ENCODE measurements around the gene OPALIN.
"Not testable (repeated sequence)": the region's sequence is repeated elsewhere in the genome, so short reads cannot be mapped to it uniquely, and the experiment has no call there.

Gene OPALIN

DNA sequence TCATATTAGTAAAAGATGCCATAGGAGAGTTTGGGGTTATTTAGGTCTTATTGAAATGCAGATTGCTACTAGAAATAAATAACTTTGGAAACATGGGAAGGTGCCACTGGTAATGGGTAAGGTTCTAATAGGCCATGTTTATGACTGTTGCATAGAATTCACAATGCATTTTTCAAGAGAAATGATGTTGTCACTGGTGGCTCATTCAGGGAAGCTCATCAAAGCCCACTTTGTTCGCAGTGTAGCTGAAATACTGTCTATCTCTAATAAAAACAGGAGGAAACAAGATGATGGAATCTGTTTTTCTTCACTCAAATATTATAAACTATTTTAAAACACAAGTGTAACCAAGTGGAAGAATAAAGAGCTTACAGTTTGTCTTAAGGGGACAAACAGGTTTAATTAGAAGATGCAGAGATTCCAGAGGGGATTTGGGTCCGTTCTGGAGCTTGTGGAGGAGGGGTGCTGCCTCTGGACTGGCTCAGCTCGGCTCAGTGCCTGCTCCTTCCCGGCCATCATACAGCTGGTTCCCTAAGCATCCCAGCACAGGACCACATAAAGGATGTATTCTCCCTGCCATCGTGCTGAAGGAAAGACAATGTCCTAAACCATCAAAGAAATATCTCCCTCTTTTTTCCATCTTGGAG, 20.4 kb downstream of the OPALIN start:
- no peak for DNase-seq (ENCODE audit: low spot score)

DNA sequence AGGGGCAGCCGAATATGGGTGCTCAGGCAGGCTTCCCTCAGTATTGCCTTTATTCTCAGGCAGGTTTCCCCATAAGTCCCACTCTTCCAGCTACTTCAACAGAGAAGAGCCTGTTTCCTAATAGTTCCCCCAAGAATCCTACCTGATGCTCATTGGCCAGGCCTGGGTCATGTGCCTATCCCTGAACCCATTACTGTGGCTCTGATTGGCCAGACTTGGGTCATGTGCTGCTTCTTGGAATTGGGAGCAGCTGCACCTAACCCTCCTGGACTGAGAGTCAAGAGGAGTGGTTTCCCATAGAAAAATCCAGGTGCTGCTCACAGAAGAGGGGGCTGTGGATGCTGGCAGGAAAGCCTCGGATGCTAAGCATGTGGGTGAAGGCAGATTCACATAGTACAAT, 21.7 kb downstream of the OPALIN start:
- DNase-seq (ENCODE audit: low spot score), result no peak

DNA sequence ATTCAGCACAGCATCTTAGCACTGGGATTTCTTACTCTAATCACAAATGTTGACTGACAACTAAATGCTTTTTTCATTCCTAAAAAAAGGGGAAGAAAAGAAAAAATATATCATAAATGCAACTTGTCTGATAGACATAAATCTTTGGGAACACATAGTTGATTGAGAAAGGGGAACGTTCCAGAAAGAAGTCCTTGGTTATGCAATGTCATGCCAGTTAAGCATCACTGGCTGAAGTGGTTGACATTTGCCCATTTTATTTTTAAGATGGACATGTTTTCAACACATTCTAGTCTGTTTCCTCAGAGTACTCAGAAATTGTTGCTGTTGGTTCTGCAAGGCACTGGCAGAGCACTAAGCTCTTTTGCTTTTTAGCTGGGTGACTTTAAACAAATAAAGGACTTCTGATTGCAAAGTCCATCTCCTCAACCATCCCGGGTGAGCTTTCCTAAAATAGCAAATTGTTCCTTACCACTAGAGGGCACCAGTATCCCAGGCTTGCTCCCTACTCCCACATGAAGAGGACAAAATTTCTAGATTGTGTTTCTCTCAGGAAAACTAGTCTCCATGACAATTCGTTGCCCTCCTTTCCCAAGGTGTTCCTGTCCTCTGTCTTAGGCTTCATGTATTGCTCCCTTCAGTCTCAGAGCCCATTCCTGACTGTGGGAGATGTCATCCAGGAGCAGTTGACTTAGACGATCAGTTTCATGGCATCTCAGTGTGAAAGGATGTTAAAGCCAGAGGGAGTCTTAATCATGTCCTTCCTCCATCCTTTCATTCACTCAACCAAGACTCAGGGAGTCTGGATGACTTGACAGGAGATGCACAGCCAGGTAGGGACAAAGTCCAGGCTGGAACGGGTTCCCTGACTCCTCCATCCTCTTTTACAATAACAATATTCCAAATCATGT, 23.9 kb downstream of the OPALIN start:
- peak; percentile 52 for DNase-seq (ENCODE audit: low spot score)

DNA sequence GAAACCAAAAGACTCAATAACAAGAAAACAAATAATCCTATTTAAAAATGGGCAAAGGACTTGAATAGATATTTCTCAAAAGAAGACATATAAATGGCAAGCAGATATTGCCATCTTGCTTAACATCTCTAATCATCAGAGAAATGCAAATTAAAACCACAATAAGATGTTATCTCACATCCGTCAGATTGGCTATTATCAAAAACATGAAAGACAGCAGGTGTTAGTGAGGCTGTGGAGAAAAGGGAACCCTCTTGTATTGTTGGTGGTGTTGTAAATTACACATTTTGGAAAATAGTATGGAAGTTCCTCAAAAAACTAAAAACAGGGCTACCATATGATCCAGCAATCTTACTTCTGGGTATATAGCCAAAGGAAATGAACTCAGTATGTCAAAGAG, 25.7 kb downstream of the OPALIN start:
- DNase-seq (ENCODE audit: low spot score), result no peak

DNA sequence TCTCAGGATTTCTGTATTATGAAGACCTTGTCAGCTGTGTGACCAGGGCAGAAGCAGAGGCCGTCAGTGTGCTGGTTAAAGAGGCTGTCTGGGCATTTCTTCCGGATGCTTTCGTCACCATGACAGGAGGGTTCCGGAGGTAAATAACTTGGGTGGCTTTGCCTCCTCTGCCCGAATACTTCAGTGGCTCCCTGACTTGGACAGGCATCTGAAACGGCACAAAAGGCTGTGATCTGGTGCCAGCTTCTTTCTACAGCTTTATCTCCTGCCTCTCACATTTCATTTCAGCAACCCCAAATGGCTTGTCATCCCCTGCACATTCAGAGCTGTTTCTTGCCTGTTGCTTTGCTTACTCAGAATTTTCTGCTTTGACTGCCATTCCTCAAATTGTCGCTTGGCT, 31.3 kb downstream of the OPALIN start:
- DNase-seq (ENCODE audit: low spot score), result no peak

DNA sequence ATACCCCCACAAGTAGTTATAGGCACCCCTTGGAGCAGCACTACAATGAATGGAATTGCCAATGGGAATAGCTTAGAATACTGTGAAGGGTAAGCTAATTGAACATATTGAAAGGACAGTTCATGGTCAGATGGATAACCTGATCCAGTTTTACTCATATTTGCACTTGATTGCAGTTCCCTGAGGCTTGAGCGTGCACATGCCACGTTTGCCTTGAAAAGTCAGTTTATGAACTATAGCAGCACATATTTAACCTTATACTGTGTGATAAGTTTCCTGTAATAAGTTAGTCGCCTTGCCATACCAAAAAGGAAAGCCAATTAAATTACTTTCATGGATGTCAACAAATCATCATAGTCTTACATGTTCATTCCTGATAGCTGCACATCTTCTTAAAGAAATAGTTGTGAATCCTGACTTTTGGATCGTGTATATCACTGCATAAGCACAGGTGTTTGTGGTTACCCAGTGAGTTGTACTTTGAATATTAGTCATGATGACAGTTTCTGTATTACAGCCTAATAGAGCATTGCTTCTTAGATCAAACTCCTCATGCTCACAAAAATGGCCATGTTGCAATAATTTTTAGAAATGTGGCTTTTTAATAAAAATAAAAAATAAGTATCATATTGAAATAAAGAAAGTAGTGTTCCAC, 33.0 kb downstream of the OPALIN start:
- DNase-seq (ENCODE audit: low spot score), result no peak

DNA sequence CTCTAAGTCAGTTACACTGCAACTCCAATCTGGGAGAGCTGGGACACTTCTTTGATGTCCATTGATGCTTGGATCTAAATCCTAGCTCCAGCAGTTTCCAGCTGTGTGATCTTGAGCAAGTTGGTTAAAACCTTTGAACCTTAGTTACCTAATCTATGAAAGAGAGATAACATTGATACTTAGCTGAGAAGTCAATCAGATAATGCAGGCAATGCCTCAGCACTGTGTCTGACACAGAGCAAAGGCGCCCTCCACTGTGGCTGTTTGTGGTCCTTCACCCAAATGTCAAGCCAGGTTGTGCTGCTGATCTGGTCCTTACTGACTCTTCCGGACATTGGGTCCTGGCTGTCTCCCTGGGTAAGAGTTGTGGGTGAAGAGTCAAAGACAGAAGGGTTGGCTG, 34.4 kb downstream of the OPALIN start:
- no peak for DNase-seq (ENCODE audit: low spot score)

DNA sequence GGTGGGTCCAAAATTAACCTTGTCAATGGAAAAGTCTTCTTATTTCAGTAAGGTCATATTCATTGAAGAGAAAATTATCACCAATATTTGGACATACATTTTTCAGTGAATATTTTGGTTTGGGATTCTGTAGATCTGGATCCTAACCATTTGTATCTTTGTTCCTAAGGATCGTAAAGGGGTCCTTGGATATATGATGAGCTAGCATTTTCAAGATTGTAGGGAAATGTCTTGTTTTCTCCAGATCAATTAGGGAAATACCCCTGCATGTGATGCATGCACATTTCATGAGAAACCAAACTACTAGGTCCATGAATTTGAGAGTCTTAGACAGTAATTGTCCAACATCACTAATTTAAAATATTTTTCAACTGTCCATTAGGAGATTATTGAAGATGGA, 36.5 kb downstream of the OPALIN start:
- DNase-seq (ENCODE audit: low spot score), result no peak

DNA sequence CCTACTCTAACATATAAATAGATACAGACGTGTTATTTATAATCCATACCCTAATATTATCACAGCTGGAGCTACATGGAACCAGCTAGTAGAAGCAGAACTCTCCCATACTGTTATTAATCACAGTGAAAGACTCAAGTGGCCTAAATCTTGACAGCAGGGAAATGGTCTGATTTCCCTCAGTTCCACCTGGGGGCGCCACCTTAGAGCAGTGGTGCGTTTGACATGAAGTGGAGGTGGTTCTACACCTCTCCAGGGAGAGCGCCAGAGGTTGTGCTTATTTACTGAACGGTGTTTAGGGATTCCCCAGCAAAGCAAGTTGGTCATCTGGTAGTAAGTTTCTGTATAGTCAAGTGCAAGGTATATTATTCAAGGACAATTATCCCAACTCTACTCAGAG, 37.0 kb downstream of the OPALIN start:
- no peak for DNase-seq (ENCODE audit: low spot score)

DNA sequence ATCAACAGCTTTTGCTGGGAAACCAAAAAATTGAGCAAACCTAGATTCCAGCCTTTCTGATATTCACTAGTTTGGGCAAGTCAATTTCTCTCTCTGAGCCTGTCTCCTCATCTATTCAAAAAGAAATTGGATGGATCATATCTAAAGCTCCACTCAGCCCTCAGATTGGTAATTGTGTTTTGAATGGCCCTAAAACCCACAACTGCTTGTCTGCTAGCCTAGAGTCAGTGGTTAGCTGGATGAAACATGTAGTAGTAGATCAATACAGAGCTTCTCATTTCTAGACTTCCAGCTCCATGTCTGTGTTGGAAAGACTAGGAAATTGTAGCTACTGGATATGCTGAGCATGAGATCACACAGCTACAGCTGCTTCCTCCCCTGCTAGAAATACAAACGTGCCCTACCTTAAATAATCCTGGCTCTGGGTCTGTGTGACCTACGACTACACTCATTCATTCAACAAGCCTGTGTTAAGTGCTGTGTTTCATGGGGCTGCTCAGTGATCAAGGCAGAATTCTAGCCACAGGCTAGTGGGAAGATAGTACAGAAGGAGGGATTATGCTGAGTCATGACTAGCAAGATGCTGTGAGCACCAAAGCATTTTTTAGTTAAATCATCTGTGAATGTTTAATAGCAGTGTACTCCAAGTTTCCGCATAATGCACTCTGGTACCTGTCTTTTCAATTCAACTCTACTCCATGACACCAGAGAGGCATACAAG, 38.9 kb downstream of the OPALIN start:
- DNase-seq (ENCODE audit: low spot score), result no peak

DNA sequence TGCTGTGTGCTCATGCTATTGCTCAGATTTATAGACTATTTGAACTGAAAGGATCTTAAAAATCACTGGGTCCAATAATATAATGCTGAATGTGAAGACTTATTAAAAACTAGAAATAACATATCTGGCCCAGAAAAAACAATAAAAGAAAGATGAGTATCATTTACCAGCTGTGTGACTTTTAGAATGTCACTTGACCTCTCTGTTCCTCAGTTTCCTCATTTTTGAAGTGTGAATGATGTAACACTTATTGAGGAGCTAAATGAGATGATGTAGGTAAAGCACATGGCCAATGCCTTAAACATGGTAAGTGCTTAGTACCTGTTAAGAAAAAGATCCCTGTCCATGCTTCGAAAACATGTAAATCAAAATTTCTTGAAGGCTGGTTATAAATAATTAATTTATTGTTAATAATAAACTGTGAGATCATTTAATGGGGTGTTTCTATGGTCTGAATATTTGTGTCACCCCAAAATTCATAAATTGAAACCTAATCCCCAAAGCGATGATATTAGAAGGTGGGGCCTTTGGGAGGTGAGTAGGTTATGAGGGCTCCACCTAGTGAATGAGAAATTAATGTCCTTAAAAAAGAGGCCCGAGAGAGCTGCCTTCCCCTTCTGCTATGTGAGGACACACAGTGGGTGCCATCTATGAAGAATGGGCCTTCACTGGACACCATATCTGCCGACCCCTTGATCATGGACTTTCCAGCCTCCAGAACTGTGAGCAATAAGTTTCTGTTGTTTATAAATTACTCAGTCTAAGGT, 41.6 kb downstream of the OPALIN start:
- no peak for DNase-seq (ENCODE audit: low spot score)

DNA sequence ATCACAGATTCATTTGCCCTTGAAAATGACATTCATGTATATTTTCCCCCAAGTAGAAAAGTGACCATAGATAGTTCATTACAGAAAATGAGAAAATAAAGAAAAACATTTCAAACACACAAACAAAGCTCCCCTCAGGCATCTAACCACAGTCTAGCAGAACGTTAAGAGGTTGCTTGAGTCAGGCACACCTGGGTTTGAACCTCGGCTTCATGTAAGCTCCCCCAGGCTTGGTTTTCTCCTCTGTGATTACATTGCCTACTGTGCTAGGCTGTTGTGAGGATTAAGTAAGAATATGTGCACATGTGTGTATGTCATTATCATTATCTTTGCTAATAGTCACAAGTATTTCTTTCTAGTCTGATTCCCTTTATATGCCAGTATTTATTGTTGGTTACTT, 45.5 kb downstream of the OPALIN start:
- DNase-seq (ENCODE audit: low spot score), result no peak

DNA sequence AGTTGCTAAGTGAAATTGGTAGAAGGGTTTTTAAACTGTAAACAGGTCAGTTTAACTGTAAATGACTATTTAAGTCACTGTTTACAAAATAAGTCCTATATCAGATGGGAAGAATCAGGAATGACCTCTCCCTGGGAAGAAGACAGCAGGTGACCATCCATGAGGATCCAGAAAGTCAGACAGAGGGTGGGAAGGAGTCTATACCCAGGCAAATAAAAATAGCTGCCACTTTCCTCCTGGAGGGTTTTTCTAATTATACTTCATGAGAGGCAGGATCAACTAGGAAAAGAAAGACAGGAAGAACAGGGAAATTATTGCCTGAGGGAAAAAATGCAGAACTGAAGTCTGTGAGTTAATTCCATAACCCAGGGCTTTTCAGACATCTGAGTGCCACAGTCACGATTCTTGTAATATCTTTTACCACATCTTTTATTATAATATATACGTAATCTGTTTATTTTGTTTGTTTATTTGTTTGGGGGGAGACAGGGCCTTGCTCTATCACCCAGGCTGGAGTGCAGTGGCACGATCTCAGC, 47.6 kb downstream of the OPALIN start:
- no peak for DNase-seq (ENCODE audit: low spot score)

DNA sequence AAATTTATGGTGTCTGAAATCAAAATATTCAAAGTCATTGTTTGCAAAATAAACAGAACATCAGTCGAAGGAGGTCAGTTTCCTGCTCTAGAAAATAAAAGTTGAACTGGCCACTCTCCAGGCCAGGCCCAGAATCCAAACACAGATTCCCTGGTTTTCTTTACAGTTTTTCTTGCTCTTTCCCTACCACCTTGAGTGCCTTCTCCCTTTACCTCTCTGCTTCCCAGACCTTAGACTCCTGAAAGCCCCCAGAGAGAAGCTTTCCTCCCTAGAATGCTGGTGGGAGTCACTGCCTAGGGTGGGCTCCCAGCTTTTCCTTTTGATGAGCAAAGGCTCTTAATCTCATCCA, 48.5 kb downstream of the OPALIN start:
- DNase-seq (ENCODE audit: low spot score), result no peak

DNA sequence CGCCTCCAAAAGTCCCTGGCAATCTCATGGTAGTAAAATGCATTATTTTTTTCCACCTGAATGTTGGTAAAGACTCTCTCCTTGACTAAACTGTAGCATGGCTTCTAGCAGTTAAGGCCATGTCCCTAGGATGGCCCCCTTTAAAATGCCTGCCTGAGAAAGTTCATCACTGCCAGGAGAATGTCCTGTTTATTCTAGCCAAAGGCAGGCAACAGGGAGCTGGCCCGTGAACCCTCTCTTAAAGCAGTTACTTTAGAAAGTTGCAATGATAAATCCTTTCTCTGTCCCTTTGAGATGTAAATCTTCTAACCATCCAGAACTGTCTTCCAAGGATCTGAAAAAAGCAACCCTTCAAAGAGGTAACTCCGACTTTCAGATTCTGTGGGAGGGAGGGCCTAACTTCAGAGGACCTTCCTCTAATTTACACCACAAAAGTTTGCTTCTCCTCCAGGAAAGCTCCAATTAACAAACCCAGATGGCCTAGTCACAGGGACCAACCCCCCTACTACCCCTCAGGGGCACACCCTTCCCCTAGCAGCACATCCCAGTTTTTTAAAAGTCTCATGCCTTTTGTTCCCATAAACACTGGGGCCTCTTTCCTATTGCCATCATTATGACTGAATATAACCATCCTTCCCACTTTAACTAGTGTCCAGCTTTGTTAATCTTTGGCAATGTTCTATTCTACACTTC, 49.0 kb downstream of the OPALIN start:
- no peak for DNase-seq (ENCODE audit: low spot score)

DNA sequence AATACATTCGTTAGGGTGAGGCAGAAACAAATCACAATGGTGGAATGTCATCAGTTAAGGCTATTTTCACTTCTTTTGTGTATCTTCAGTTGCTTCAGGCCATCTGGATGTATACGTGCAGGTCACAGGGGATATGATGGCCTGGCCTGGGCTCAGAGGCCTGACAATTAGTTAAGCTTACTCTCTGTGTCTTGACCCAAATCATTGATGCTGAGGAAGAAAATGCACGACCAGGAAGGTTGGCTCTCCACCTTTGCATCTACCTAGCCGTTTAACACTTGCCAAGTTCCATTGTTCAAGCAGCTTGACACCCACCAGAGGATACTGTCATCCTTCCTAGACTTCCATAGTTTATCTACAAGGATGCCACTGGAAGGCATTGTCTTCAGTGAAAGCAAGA, 49.9 kb downstream of the OPALIN start:
- DNase-seq (ENCODE audit: low spot score), result not testable (repeated sequence)

DNA sequence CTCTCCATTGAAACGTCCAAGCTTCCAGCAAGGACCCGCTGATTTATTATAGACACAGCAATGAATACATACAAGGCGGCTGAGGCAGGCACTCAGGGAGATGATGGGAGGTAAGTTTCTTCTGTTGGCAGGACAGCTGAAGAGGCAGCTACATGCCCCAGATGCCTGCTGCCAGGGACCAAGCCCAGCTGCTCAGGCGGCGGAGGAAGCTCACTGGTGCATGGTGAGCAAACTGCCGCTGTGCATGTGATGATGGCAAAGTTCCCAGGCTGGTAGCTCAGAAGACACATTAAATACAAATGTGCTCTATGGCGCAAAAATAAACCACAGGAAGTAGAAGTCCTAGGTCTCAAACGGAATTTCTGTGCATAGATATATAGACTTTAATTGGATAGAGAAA, 52.3 kb downstream of the OPALIN start:
- DNase-seq (ENCODE audit: low spot score), result peak; percentile 12

DNA sequence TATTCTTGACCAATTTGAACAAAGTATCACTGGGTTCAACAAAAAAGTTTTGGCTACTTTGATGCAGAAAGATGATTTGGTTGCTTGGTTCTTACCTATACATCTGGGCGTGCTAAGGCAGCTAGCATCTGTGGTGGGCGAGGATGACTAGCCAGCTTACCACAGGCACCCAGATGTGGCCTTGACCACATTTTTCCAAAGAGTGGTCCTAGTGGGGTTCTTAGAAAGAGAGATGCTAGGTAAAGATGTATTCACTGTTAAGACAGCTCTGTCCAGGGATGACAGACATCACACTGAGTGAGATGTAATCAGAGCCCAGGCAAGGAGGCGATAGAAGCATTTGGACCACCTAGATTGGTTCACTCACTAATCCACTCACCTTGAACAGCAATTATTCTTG, 53.8 kb downstream of the OPALIN start:
- DNase-seq (ENCODE audit: low spot score), result no peak

DNA sequence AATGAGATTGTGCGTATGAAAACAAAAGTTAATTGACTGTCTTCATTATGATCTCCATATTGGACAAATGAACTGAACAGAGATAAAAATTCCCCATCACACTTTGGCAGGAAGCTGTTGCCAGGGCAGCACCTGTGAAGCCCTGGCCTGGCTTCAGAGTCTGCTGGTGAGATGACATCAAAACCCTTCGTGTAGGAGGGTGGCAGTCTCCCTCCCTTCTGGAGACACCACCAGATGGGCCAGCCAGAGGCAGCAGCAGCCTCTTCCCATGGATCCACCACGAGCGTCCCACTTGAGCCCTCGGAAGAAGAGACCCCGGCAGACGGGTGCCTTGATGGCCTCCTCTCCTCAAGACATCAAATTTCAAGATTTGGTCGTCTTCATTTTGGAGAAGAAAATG, 54.6 kb downstream of the OPALIN start, which contains the start of gene DNTT:
Gene DNTT (plus strand): TSS at position 205 of the 400 bp plus-strand sequence. CDS start 64 bp downstream, at position 269.
- no peak for DNase-seq (ENCODE audit: low spot score)

DNA sequence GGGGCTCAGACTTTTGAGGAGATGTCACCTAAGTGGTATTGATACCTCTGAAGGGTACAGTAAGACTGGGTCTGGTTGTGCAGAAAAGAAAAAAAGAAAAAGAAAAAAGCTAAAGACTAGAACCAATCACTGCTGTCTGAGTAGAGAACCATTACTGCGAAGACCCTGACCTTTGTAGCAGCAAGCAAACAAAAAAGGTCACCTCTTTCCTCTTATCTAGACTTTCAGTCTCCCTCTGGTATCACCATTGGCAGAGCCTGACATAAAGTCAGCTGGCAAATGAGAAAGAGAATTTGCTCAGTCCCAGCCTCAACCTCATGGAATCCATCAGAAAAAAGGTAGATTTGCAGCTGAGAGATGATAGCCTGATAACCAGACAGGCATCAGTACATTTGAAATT, 57.2 kb downstream of the OPALIN start:
- DNase-seq (ENCODE audit: low spot score), result no peak

DNA sequence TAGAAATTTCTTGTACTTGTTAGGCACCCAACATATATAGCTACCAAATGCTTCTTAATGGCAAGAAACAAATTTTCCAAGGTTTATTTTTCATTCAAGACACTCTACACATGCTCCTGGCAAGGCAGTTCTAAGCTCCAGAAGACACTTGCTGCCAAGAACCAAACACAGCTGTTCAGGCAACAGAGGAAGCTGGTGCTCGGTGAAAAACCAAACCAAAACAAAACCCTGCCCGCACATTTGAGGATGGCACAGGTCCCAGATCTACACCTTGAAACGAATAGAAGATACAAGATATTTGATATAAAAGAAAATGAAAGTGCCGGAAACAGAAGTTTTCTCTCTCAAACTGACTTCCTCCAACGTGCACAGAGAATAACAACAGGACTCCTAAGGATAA, 59.4 kb downstream of the OPALIN start:
- DNase-seq (ENCODE audit: low spot score), result no peak
